Loucy (cell line): ENCODE measurements around the gene NKX6-2.

Source experiments
- EZH2phosphoT487 ChIP-seq: fragments of 200-600 bp; IDR thresholded peaks from 2 replicates; pipeline ENCODE4 v1.6.1; 2018; ENCODE audit warnings: antibody characterized with exemption, mild to moderate bottlenecking, moderate library complexity, borderline replicate concordance
- TF ChIP-seq, protein P1 (sequence below): fragments of 200-600 bp; sonication (generic); conservative IDR thresholded peaks from 2 replicates; pipeline ENCODE4 v1.5.1; 2014; ENCODE audit warnings: mild to moderate bottlenecking, antibody characterized with exemption, low read length

DNA sequence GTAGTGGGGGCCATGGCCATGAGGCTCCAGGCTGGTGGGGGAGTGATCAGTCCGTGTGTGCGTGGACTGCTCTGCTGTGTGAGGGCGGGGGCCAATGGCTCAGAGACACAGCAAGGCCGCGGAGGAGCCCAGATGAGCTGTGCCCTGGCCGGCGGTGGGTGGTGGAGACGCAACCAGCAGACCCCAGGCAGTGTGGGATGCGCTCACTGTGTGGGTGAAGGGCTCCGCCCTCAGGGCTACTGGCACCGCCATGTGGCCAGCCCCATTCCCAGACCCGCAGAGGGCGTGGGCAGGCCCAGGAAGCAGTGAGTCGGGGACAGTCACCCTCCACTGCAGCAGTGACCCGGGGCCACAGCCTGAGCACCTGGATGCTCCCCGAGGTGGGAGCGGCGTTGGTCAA, 9.1 kb downstream of the NKX6-2 start:
- TF ChIP-seq, protein P1, sequence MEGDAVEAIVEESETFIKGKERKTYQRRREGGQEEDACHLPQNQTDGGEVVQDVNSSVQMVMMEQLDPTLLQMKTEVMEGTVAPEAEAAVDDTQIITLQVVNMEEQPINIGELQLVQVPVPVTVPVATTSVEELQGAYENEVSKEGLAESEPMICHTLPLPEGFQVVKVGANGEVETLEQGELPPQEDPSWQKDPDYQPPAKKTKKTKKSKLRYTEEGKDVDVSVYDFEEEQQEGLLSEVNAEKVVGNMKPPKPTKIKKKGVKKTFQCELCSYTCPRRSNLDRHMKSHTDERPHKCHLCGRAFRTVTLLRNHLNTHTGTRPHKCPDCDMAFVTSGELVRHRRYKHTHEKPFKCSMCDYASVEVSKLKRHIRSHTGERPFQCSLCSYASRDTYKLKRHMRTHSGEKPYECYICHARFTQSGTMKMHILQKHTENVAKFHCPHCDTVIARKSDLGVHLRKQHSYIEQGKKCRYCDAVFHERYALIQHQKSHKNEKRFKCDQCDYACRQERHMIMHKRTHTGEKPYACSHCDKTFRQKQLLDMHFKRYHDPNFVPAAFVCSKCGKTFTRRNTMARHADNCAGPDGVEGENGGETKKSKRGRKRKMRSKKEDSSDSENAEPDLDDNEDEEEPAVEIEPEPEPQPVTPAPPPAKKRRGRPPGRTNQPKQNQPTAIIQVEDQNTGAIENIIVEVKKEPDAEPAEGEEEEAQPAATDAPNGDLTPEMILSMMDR = no peak
- no peak for TF ChIP-seq EZH2phosphoT487
